Smooth muscle cell (in vitro differentiated cells): Measurements from ENCODE around the gene HELQ. TPM values are rescaled to one million over a fixed set of nuclear protein-coding genes. Genes with fewer than 3 reads are reported as not detected.

Experiments
- DNase-seq: peaks from one replicate; lab custom pipeline; 2025; ENCODE audit not compliant: unreplicated experiment; lab: John Stamatoyannopoulos, UW
- H2AFZ ChIP-seq: fragments of 200-600 bp; sonication (generic); 2 replicates; pipeline ENCODE4 v1.6.0; 2016; ENCODE audit warnings: antibody characterized with exemption, low read depth, mild to moderate bottlenecking
- H3F3A ChIP-seq: fragments of 200-600 bp; sonication (generic); 2 replicates; pipeline ENCODE4 v1.6.0; 2017; ENCODE audit warnings: antibody characterized with exemption, low read depth
- H3K27ac ChIP-seq: fragments of 200-600 bp; sonication (generic); 2 replicates; pipeline ENCODE4 v1.5.1; 2016; ENCODE audit warnings: low read depth, mild to moderate bottlenecking
- H3K27me3 ChIP-seq: fragments of 200-600 bp; sonication (generic); 2 replicates; pipeline ENCODE4 v1.6.1; 2016; ENCODE audit warnings: low read depth, mild to moderate bottlenecking
- H3K36me3 ChIP-seq: fragments of 200-600 bp; sonication (generic); 2 replicates; pipeline ENCODE4 v1.5.1; 2016; ENCODE audit warnings: low read depth
- H3K4me1 ChIP-seq: fragments of 200-600 bp; sonication (generic); 2 replicates; pipeline ENCODE4 v1.5.1; 2016; ENCODE audit warnings: low read depth
- H3K4me2 ChIP-seq: fragments of 200-600 bp; sonication (generic); 2 replicates; pipeline ENCODE4 v1.6.0; 2016; ENCODE audit warnings: mild to moderate bottlenecking
- H3K4me3 ChIP-seq: fragments of 200-600 bp; sonication (generic); 2 replicates; pipeline ENCODE4 v1.5.1; 2016; ENCODE audit warnings: mild to moderate bottlenecking
- H3K79me2 ChIP-seq: fragments of 200-600 bp; sonication (generic); 2 replicates; pipeline ENCODE4 v1.6.0; 2016; ENCODE audit warnings: low read depth, mild to moderate bottlenecking
- H3K9ac ChIP-seq: fragments of 200-600 bp; sonication (generic); 2 replicates; pipeline ENCODE4 v1.6.0; 2016; ENCODE audit warnings: low read depth
- H3K9me3 ChIP-seq: fragments of 200-600 bp; sonication (generic); replicated peaks from 2 replicates; pipeline ENCODE4 v1.5.1; 2016; ENCODE audit warnings: low read depth
- H4K20me1 ChIP-seq: fragments of 200-600 bp; sonication (generic); 2 replicates; pipeline ENCODE4 v1.6.0; 2016; ENCODE audit warnings: low read depth
- CTCF ChIP-seq: fragments of 200-600 bp; sonication (generic); IDR thresholded peaks from 2 replicates; pipeline ENCODE4 v1.5.1; 2017; ENCODE audit warnings: borderline replicate concordance, mild to moderate bottlenecking, antibody characterized with exemption; ENCODE audit not compliant: insufficient read depth, poor library complexity, severe bottlenecking
- WGBS: methylation state at CpG from one replicate; pipeline ENCODE4 v1.1.7; 2016; ENCODE audit warnings: low lambda C conversion rate; 5-methylcytosine and 5-hydroxymethylcytosine counted together
- polyA plus RNA-seq: library from polyadenylated mRNA; unstranded; fragments of >200 nt; fragmentation: Nextera tagmentation; extraction: Ambion mirVana; gene quantifications from 2 replicates; pipeline ENCODE4 v1.2.1, GENCODE V29; 2016
- total RNA-seq: library from RNA; depleted of rRNA; stranded (reverse); fragments of >200 nt; gene quantifications from 2 replicates; pipeline ENCODE4 v1.2.3, GENCODE V29; 2014

HELQ gene
- total and polyA plus RNA-seq, 2 experiments from 2014 or later, result 5.7 to 6.1 TPM

- no peak for DNase-seq
- Histone ChIP-seq H3K36me3 (no peaks in the 10 kb centered on the region), H3K4me3 (no peak overlapping the region), H3K27me3 (no peaks in the 10 kb centered on the region), H2AFZ (no peak overlapping the region), H3K79me2 (no peaks in the 10 kb centered on the region), H3K27ac (no peak overlapping the region), H3K9me3 (no peaks in the 10 kb centered on the region), H4K20me1 (no peaks in the 10 kb centered on the region), H3K4me1 (no peaks in the 10 kb centered on the region), H3K4me2 (no peak overlapping the region), H3K9ac (no peak overlapping the region), H3F3A (no peaks in the 10 kb centered on the region)
- TF ChIP-seq CTCF, result peak; percentile 59
- WGBS, result 27% methylated on average over 1 of the region's 1 CpG
Observed at GRCh38 chr4:83490876-83491450, 35.3 kb upstream of the HELQ start.

GRCh38 chr4:83489711-83490326, 34.2 kb upstream of the HELQ start:
- WGBS, result 44% methylated on average over 1 of the region's 1 CpG
- H3F3A ChIP-seq, result peaks cover 4% of the 10 kb centered on the region

GRCh38 chr4:83486457-83487129, 31.0 kb upstream of the HELQ start:
- TF ChIP-seq CTCF, result no peak
- Histone ChIP-seq H2AFZ (no peak overlapping the region), H3K27me3 (no peaks in the 10 kb centered on the region), H3K4me3 (no peak overlapping the region), H4K20me1 (no peaks in the 10 kb centered on the region), H3F3A (peaks cover 4% of the 10 kb centered on the region), H3K79me2 (no peaks in the 10 kb centered on the region), H3K9ac (no peak overlapping the region), H3K27ac (no peak overlapping the region), H3K4me2 (no peak overlapping the region), H3K4me1 (peaks cover 11% of the 10 kb centered on the region), H3K9me3 (no peaks in the 10 kb centered on the region), H3K36me3 (no peaks in the 10 kb centered on the region)
- DNase-seq, result no peak
- WGBS, result 87% methylated on average over 3 of the region's 3 CpGs

More at GRCh38 chr4:83489711-83490326, 34.2 kb upstream of the HELQ start:
- Histone ChIP-seq H4K20me1 (no peaks in the 10 kb centered on the region), H3K4me3 (no peak overlapping the region), H3K27ac (no peak overlapping the region), H3K4me1 (peaks cover 6% of the 10 kb centered on the region), H3K9ac (no peak overlapping the region), H3K36me3 (no peaks in the 10 kb centered on the region), H3K79me2 (no peaks in the 10 kb centered on the region), H3K27me3 (no peaks in the 10 kb centered on the region), H3K9me3 (no peaks in the 10 kb centered on the region), H2AFZ (no peak overlapping the region), H3K4me2 (no peak overlapping the region)
- TF ChIP-seq CTCF, result no peak
- DNase-seq, result no peak
